HepG2 (cell line): ENCODE measurements around the gene CEP250. TPM values are rescaled to one million over a fixed set of nuclear protein-coding genes. Genes with fewer than 3 reads are reported as not detected.

Experiments used
- ARID4A ChIP-seq: sonication (generic); formaldehyde crosslinking; IDR thresholded peaks from 2 replicates; pipeline ENCODE4 v1.5.0; 2020; ENCODE audit warnings: mild to moderate bottlenecking, missing genetic modification reagents, borderline replicate concordance
- SMAD9 ChIP-seq: sonication (generic); formaldehyde crosslinking; IDR thresholded peaks from 2 replicates; pipeline ENCODE4 v1.5.1; 2020; ENCODE audit warnings: mild to moderate bottlenecking, missing genetic modification reagents
- ZBTB21 ChIP-seq: sonication (generic); formaldehyde crosslinking; IDR thresholded peaks from 2 replicates; pipeline ENCODE4 v1.4.0; 2020; ENCODE audit warnings: missing genetic modification reagents
- ZBTB8A ChIP-seq: sonication (generic); formaldehyde crosslinking; IDR thresholded peaks from 2 replicates; pipeline ENCODE4 v1.4.0; 2020; ENCODE audit warnings: mild to moderate bottlenecking, low read depth, missing genetic modification reagents, borderline replicate concordance
- ZHX2 ChIP-seq, 2 experiments: sonication (generic) in 1 of 2; formaldehyde crosslinking in 1 of 2; IDR thresholded peaks; 2 replicates each; pipeline versions ENCODE4 v1.6.1 to v1.9.0; 2014 to 2022; ENCODE audit warnings: antibody characterized with exemption in 1 of 2, borderline replicate concordance in 1 of 2, inconsistent platforms in 1 of 2, low read depth in 1 of 2, missing genetic modification reagents in 1 of 2
- ZNF263 ChIP-seq: sonication (generic); formaldehyde crosslinking; IDR thresholded peaks from 2 replicates; pipeline ENCODE4 v1.4.0; 2020; ENCODE audit warnings: missing genetic modification reagents
- ZNF407 ChIP-seq: sonication (generic); formaldehyde crosslinking; IDR thresholded peaks from one replicate; pipeline ENCODE4 v1.5.1; 2020; ENCODE audit warnings: mild to moderate bottlenecking, missing genetic modification reagents; ENCODE audit errors: not compliant biosample characterization
- polyA plus RNA-seq, 8 experiments: library from polyadenylated mRNA; depleted of rRNA in 3 of 8; stranded (reverse) in 7 of 8; unstranded in 1 of 8; fragments of >200 nt; fragmentation: Illumina TruSeq in 4 of 8; extraction: Trizol in 4 of 8; gene quantifications; 2 replicates each; pipeline versions ENCODE4 v1.2.1 to v1.2.3, GENCODE V29; 2011 to 2016; ENCODE audit warnings: low read depth in 4 of 8, missing spikeins in 1 of 8, mixed read lengths in 1 of 8; ENCODE audit not compliant: insufficient read depth in 1 of 8
- total RNA-seq, 5 experiments: library from RNA; depleted of rRNA; stranded (reverse); fragments of >200 nt; fragmentation: Illumina TruSeq; extraction: Trizol; gene quantifications; 2 replicates each; pipeline ENCODE4 v1.2.3, GENCODE V29; 2016; ENCODE audit warnings: low read depth in 1 of 5

Gene CEP250
- total and polyA plus RNA-seq, 2 of the 13 experiments (the other 11 are each of a cell fraction or from before 2014, with no cell fraction given), result 28.8 to 55.3 TPM

- TF ChIP-seq ZNF407 (CRISPR knock-in tag) (peak; percentile 84), ZNF263 (CRISPR knock-in tag) (peak; percentile 8), ARID4A (CRISPR knock-in tag) (peak; percentile 62; the same call in 1 of the 2 replicates), ZHX2 (IDR thresholded peaks at IDR 0.05; ENCODE audit: low read depth) (0 out of 2 replicates have a peak, but pooled peaks have one; percentile 16), ZHX2 (CRISPR knock-in tag; IDR thresholded peaks at IDR 0.05; ENCODE audit: borderline replicate concordance) (no peak), SMAD9 (CRISPR knock-in tag) (0 out of 2 replicates have a peak, but pooled peaks have one; percentile 51), ZBTB21 (CRISPR knock-in tag) (0 out of 2 replicates have a peak, but pooled peaks have one; percentile 31), ZBTB8A (CRISPR knock-in tag) (no peak)
Measured at GRCh38 chr20:35467339-35468224, 12.2 kb downstream of the CEP250 start (continued).
